ENCODE results near the gene TCP11L2.
"Not testable (repeated sequence)": the region's sequence is repeated elsewhere in the genome, so short reads cannot be mapped to it uniquely, and the experiment has no call there.

The TCP11L2 gene

GRCh38 chr12:106304797-106305196, 2.3 kb downstream of the TCP11L2 start:
- in situ Hi-C loops (cut with MboI; ENCODE audit: low sequenced_read_pairs), result no loop called here

GRCh38 chr12:106305376-106305775, 2.8 kb downstream of the TCP11L2 start:
- in situ Hi-C loops (cut with MboI; ENCODE audit: low sequenced_read_pairs), result no loop called here

GRCh38 chr12:106307181-106307580, 4.6 kb downstream of the TCP11L2 start:
- in situ Hi-C loops (cut with MboI; ENCODE audit: low sequenced_read_pairs), result no loop called here

GRCh38 chr12:106308121-106308520, 5.6 kb downstream of the TCP11L2 start:
- in situ Hi-C loops (cut with MboI; ENCODE audit: low sequenced_read_pairs), result no loop called here

GRCh38 chr12:106308611-106309010, 6.1 kb downstream of the TCP11L2 start:
- in situ Hi-C loops (cut with MboI; ENCODE audit: low sequenced_read_pairs), result no loop called here

DNA sequence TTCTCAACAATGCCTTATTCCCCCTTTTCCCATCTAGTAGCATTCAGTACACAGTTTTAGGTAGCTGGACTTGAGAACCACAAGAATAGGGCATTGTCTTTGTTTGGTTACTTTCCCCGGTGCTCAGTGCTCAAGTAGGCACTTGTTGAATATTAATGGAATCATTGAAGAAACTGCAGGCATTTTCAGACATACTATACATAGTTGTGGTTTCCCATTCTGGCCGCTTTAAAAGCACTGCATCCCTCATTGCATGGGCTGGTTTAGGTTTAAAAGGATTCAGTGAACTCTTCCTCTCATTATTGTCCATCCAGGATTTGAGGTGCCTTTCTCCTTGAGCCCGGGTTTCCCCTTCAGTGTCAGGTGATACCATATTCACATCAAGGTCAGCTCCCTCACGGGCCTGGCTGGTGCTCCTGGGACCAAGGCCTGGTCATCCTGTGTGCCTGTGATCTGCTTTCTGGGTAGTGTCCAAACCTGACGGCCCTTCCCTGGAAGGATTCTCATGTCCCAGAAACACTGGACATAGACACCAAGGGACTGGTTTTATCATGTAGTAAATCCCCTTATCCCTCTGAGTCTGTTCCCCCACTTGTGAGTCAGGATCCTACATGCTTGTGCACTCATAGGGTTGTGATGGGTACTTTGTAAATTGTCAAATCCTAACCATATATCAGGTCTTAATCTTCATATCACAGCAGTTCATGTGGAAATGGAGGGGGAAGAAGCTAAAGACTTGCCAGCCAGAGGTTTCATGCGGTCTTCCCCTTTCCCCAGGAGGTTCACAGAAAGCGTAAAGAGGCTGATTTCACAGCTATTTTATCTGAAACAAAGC, 7.4 kb downstream of the TCP11L2 start:
- in situ Hi-C loops (cut with MboI; ENCODE audit: low sequenced_read_pairs), result no loop called here

GRCh38 chr12:106310687-106311086, 8.2 kb downstream of the TCP11L2 start:
- in situ Hi-C loops (cut with MboI; ENCODE audit: low sequenced_read_pairs), result no loop called here

- in situ Hi-C loops (cut with MboI; ENCODE audit: low sequenced_read_pairs), result no loop called here
These were observed 8.6 kb downstream of the TCP11L2 start for GRCh38 chr12:106311139-106311538.

DNA sequence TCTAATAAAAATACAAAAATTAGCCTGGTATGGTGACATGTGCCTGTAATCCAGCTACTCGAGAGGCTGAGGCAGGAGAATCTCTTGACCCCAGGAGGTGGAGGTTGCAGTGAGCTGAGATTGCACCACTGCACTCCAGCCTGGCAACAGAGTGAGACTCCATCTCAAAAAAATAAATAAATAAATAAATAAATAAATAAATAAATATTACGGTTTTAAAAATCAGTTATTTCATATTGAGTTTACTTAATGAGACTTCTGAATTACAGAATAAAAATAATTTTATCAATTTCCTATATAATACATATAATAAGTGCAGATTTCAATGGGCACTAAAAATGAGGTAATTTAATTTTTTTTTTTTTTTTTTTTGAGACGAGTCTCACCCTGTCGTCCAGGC, 10.9 kb downstream of the TCP11L2 start:
- in situ Hi-C loops (cut with MboI; ENCODE audit: low sequenced_read_pairs), result not testable (repeated sequence)

GRCh38 chr12:106315523-106315922, 13.0 kb downstream of the TCP11L2 start:
- in situ Hi-C loops (cut with MboI; ENCODE audit: low sequenced_read_pairs), result no loop called here

- in situ Hi-C loops (cut with MboI; ENCODE audit: low sequenced_read_pairs), result no loop called here
These were observed 15.0 kb downstream of the TCP11L2 start for GRCh38 chr12:106317406-106318082.

GRCh38 chr12:106321139-106321850, 18.8 kb downstream of the TCP11L2 start:
- in situ Hi-C loops (cut with MboI; ENCODE audit: low sequenced_read_pairs), result no loop called here

DNA sequence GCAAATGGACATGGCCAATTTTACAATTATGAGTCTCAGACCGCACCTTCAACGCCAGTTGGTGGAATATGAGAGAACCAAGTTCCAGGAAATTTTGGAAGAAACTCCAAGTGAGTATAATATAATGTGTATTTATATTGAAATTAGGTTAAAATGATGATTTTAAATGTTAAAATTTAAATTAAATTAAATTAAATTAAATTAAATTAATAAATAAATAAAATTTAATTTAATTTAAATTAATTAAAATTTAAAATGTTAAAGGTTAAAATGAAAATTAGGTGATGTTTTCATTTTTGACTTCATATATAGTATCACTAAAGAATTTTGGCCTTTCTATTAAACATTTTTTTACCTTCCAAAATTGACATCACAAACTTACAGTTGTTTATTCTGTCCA, 21.0 kb downstream of the TCP11L2 start:
- in situ Hi-C loops (cut with MboI; ENCODE audit: low sequenced_read_pairs), result no loop called here

- in situ Hi-C loops (cut with MboI; ENCODE audit: low sequenced_read_pairs), result no loop called here
These were observed 24.9 kb downstream of the TCP11L2 start for GRCh38 chr12:106327309-106327869.

DNA sequence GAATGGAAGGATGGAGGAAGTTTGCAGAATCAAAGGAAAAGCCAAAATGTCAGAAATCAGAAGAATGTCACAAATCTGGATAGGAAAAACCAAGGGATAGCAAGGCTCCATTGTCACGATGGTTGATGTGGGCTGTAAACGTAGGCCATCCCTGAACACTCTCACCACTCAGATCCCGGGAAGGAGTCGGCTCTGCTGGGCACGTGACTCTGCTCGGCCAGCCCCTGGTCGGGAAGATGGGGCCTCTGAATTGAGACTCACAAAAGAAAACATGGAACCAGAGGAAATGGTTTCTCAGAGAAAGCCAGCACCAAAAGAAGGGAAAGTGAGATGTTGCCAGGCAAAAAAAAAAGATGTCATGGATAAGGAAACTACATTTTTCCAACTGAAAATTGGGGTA, 26.2 kb downstream of the TCP11L2 start:
- in situ Hi-C loops (cut with MboI; ENCODE audit: low sequenced_read_pairs), result no loop called here

- in situ Hi-C loops (cut with MboI; ENCODE audit: low sequenced_read_pairs), result no loop called here
These were observed 26.9 kb downstream of the TCP11L2 start for GRCh38 chr12:106329231-106329982.

DNA sequence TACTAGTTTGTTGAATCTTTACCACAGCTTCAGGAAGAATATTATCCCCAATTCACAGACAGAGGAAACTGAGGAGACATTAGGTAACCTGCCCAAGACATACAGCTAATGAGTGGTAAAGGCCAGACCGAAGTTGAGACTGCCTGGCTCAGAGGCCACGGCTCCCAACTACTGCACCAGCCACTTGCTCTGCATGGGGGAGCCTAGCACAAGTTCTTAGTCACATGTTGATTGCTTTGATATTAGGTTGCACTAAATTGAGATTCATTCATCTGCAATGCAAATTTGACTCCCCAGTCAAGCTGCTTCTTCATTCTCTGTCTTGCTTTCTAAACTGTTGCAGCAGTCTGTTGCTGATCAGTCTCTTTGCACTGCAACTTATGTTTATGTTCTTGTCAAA, 29.1 kb downstream of the TCP11L2 start:
- in situ Hi-C loops (cut with MboI; ENCODE audit: low sequenced_read_pairs), result no loop called here

- in situ Hi-C loops (cut with MboI; ENCODE audit: low sequenced_read_pairs), result no loop called here
These were observed 30.0 kb downstream of the TCP11L2 start for GRCh38 chr12:106332536-106332935.

- in situ Hi-C loops (cut with MboI; ENCODE audit: low sequenced_read_pairs), result no loop called here
These were observed 30.5 kb downstream of the TCP11L2 start for GRCh38 chr12:106333010-106333409.

DNA sequence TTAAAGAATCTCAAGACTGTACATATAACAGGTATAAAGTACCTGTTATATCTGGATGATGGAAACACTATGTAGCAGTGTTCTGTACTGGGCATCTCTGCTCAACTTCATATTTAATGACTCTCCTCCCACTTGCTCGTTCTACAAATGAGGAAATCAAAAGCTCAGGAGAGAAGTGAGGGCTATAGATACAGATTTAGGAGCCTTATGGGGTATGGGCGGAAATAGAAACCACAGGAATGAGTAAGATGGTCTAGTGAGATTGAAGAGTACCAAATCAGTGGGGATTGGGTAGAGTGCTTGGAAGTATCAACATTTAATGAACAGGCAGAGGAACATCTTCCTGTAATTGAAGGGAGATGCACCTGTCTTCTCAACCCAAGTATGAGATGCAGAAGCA, 31.2 kb downstream of the TCP11L2 start:
- in situ Hi-C loops (cut with MboI; ENCODE audit: low sequenced_read_pairs), result no loop called here

Data from HL-60/S4 treated with retinoic acid at 250 ng/mL for 4 days and 3 days (cell line).